H1 (cell line): ENCODE measurements around the gene PCGF3. TPM values are rescaled to one million over a fixed set of nuclear protein-coding genes. Genes with fewer than 3 reads are reported as not detected.

ENCODE experiments used
- CTCF ChIA-PET: fragments of 300-600 bp; sonication (Branson Sonifier 250); formaldehyde crosslinking; loops from one replicate; lab custom pipeline; 2021; ENCODE audit not compliant: partially characterized antibody; lab: Charles Lee
- POLR2A ChIA-PET: fragments of 300-600 bp; sonication (Branson Sonifier 250); formaldehyde crosslinking; loops from one replicate; lab custom pipeline; 2021; ENCODE audit warnings: inconsistent platforms; ENCODE audit not compliant: partially characterized antibody; lab: Charles Lee
- DNase-seq, 2 experiments: peaks; one replicate each; pipeline versions ENCODE4 v3.0.0 to v3.0.0-alpha.2; 2010 to 2022; ENCODE audit warnings: low spot score in 2 of 2, low read depth in 1 of 2, mixed read lengths in 1 of 2
- FAIRE-seq: peaks from 2 replicates; lab custom pipeline; 2011; peaks lifted over from hg19 to GRCh38; lab: Jason Lieb, UNC
- H2AFZ ChIP-seq: 2 replicates; pipeline ENCODE4 v1.8.1; 2012; ENCODE audit warnings: low read length, inconsistent platforms
- H2AK5ac ChIP-seq: 2 replicates; pipeline ENCODE4 v1.6.1; 2013; ENCODE audit warnings: low read depth, low read length
- H2BK120ac ChIP-seq: replicated peaks from 2 replicates; pipeline ENCODE3; 2013; ENCODE audit warnings: low read depth, low read length, inconsistent platforms
- H2BK12ac ChIP-seq: 2 replicates; pipeline ENCODE4 v1.6.1; 2013; ENCODE audit warnings: low read depth, low read length
- H2BK15ac ChIP-seq: 2 replicates; pipeline ENCODE4 v1.6.1; 2013; ENCODE audit warnings: low read length
- H2BK20ac ChIP-seq: 2 replicates; pipeline ENCODE4 v1.6.1; 2013; ENCODE audit warnings: low read length
- H2BK5ac ChIP-seq: 2 replicates; pipeline ENCODE4 v1.6.1; 2013; ENCODE audit warnings: low read depth, low read length
- H3K14ac ChIP-seq: 2 replicates; pipeline ENCODE4 v1.6.1; 2013; ENCODE audit warnings: inconsistent platforms; ENCODE audit not compliant: insufficient read length
- H3K18ac ChIP-seq: 2 replicates; pipeline ENCODE4 v1.6.1; 2013; ENCODE audit warnings: low read length; ENCODE audit errors: extremely low read depth
- H3K23ac ChIP-seq: 2 replicates; pipeline ENCODE4 v1.6.1; 2013; ENCODE audit warnings: inconsistent platforms; ENCODE audit not compliant: insufficient read length
- H3K23me2 ChIP-seq: 2 replicates; pipeline ENCODE4 v1.6.1; 2013; ENCODE audit warnings: low read depth, low read length
- H3K27ac ChIP-seq: 2 replicates; pipeline ENCODE4 v1.6.1; 2011; ENCODE audit warnings: low read depth, low read length, inconsistent platforms
- H3K27me3 ChIP-seq, 4 experiments: replicated peaks in 1 of 4; 1 replicate in 1 of 4; 2 replicates in 3 of 4; pipeline versions ENCODE4 v1.6.1 to v1.8.1; 2011 to 2013; ENCODE audit warnings: low read length in 3 of 4, mild to moderate bottlenecking in 3 of 4, inconsistent platforms in 2 of 4, mixed read lengths in 2 of 4, moderate library complexity in 1 of 4; ENCODE audit not compliant: control insufficient read depth in 3 of 4, insufficient read depth in 3 of 4; ENCODE audit errors: extremely low read depth in 1 of 4
- H3K36me3 ChIP-seq, 4 experiments: 2 replicates each; pipeline versions ENCODE4 v1.6.1 to v1.8.1; 2011 to 2013; ENCODE audit warnings: mild to moderate bottlenecking in 4 of 4, low read length in 3 of 4, moderate library complexity in 2 of 4, control low read depth in 1 of 4, inconsistent platforms in 1 of 4; ENCODE audit not compliant: insufficient read depth in 4 of 4, control insufficient read depth in 2 of 4
- H3K4ac ChIP-seq: replicated peaks from 2 replicates; pipeline ENCODE3; 2013; ENCODE audit warnings: low read length, low read depth, mixed read lengths, inconsistent platforms; ENCODE audit not compliant: insufficient read length
- H3K4me1 ChIP-seq, 4 experiments: replicated peaks in 1 of 4; 1 replicate in 1 of 4; 2 replicates in 3 of 4; pipeline versions ENCODE4 v1.6.1 to v1.8.1; 2011 to 2013; ENCODE audit warnings: low read length in 3 of 4, inconsistent platforms in 2 of 4, mixed read lengths in 1 of 4; ENCODE audit not compliant: insufficient read depth in 4 of 4, control insufficient read depth in 3 of 4
- H3K4me2 ChIP-seq, 2 experiments: 2 replicates each; pipeline versions ENCODE4 v1.6.1 to v1.8.1; 2011 to 2013; ENCODE audit warnings: low read depth in 2 of 2, low read length in 2 of 2, control low read depth in 1 of 2, inconsistent platforms in 1 of 2, mild to moderate bottlenecking in 1 of 2; ENCODE audit not compliant: insufficient read depth in 1 of 2
- H3K4me3 ChIP-seq, 4 experiments: fragments of 200-600, 300-600 bp in 1 of 4; sonication (generic), shearing (Covaris generic), sonication (Bioruptor Twin) in 1 of 4; 2 replicates each; pipeline versions ENCODE4 v1.5.1 to v1.8.1; 2011 to 2016; ENCODE audit warnings: low read length in 4 of 4, low read depth in 3 of 4, control low read depth in 2 of 4, inconsistent platforms in 2 of 4, mild to moderate bottlenecking in 2 of 4, mixed read lengths in 1 of 4, moderate library complexity in 1 of 4; ENCODE audit not compliant: insufficient read depth in 2 of 4; ENCODE audit errors: extremely low read depth in 1 of 4
- H3K56ac ChIP-seq: replicated peaks from 2 replicates; pipeline ENCODE3; 2013; ENCODE audit warnings: low read depth, mild to moderate bottlenecking, mixed read lengths, low read length, inconsistent platforms; ENCODE audit not compliant: insufficient read length
- H3K79me1 ChIP-seq: 2 replicates; pipeline ENCODE4 v1.6.1; 2013; ENCODE audit warnings: low read depth, low read length, control low read depth
- H3K79me2 ChIP-seq, 2 experiments: 2 replicates each; pipeline versions ENCODE4 v1.6.1 to v1.8.1; 2012 to 2013; ENCODE audit warnings: low read length in 2 of 2, mild to moderate bottlenecking in 2 of 2, inconsistent platforms in 1 of 2; ENCODE audit not compliant: insufficient read depth in 2 of 2, control insufficient read depth in 1 of 2
- H3K9ac ChIP-seq, 4 experiments: replicated peaks in 1 of 4; 1 replicate in 1 of 4; 2 replicates in 3 of 4; pipeline versions ENCODE4 v1.6.1 to v1.8.1; 2011 to 2013; ENCODE audit warnings: low read depth in 3 of 4, low read length in 3 of 4, control low read depth in 2 of 4, mild to moderate bottlenecking in 2 of 4, moderate library complexity in 2 of 4, inconsistent platforms in 1 of 4; ENCODE audit errors: extremely low read depth in 1 of 4
- H3K9me3 ChIP-seq, 2 experiments: 2 replicates each; pipeline versions ENCODE4 v1.6.1 to v1.8.1; 2012 to 2013; ENCODE audit warnings: mild to moderate bottlenecking in 2 of 2, moderate library complexity in 2 of 2, control low read depth in 1 of 2, inconsistent platforms in 1 of 2, low read depth in 1 of 2, low read length in 1 of 2, mixed read lengths in 1 of 2; ENCODE audit not compliant: insufficient read depth in 2 of 2
- H4K20me1 ChIP-seq, 2 experiments: replicated peaks in 1 of 2; 2 replicates each; pipeline versions ENCODE3 to v1.8.1; 2011 to 2013; ENCODE audit warnings: inconsistent platforms in 2 of 2, low read length in 2 of 2, mild to moderate bottlenecking in 1 of 2; ENCODE audit not compliant: insufficient read depth in 2 of 2, control insufficient read depth in 1 of 2
- H4K5ac ChIP-seq: 2 replicates; pipeline ENCODE4 v1.6.1; 2013; ENCODE audit warnings: low read length, low read depth, mixed read lengths, inconsistent platforms; ENCODE audit not compliant: insufficient read length
- H4K8ac ChIP-seq: 2 replicates; pipeline ENCODE4 v1.8.0; 2013; ENCODE audit warnings: mild to moderate bottlenecking, moderate library complexity, low read length, inconsistent platforms; ENCODE audit not compliant: insufficient read depth; ENCODE audit errors: extremely low read depth
- H4K91ac ChIP-seq: replicated peaks from 2 replicates; pipeline ENCODE3; 2013; ENCODE audit warnings: low read length, mixed read lengths, inconsistent platforms; ENCODE audit not compliant: insufficient read length
- CREB1 ChIP-seq: IDR thresholded peaks from 2 replicates; pipeline ENCODE4 v1.6.1; 2012; ENCODE audit warnings: inconsistent platforms
- EGR1 ChIP-seq: IDR thresholded peaks from 2 replicates; pipeline ENCODE4 v1.6.1; 2011; ENCODE audit warnings: low read depth, low read length, borderline replicate concordance
- JUND ChIP-seq: IDR thresholded peaks from 2 replicates; pipeline ENCODE4 v1.6.1; 2011; ENCODE audit warnings: mild to moderate bottlenecking, improper control_type of control experiment, low read length
- POU5F1 ChIP-seq: IDR thresholded peaks from 2 replicates; pipeline ENCODE4 v1.6.1; 2011; ENCODE audit warnings: low read depth, mild to moderate bottlenecking, low read length, moderate library complexity
- SP1 ChIP-seq: IDR thresholded peaks from 2 replicates; pipeline ENCODE4 v1.6.1; 2011; ENCODE audit warnings: low read depth, low read length
- SP4 ChIP-seq: IDR thresholded peaks from 2 replicates; pipeline ENCODE4 v1.6.1; 2012; ENCODE audit warnings: low read length, inconsistent platforms
- SUZ12 ChIP-seq: fragments of 200-600 bp; sonication (generic); IDR thresholded peaks from 2 replicates; pipeline ENCODE4 v1.6.1; 2012; ENCODE audit warnings: mild to moderate bottlenecking, inconsistent platforms, low read length, moderate library complexity, mixed read lengths
- WGBS, 2 experiments: shearing (Covaris generic) in 1 of 2; methylation state at CpG; one replicate each; pipeline versions ENCODE4 v1.1.6 to v1.1.7; 2013 to 2015; ENCODE audit warnings: low lambda C conversion rate in 2 of 2, mixed read lengths in 2 of 2, inconsistent platforms in 1 of 2, low coverage in 1 of 2, missing lambda C conversion rate in 1 of 2; ENCODE audit not compliant: insufficient replicate concordance in 2 of 2, insufficient coverage in 1 of 2, insufficient read length in 1 of 2; ENCODE audit errors: extremely low coverage in 1 of 2, missing lambda C conversion rate in 1 of 2; 5-methylcytosine and 5-hydroxymethylcytosine counted together
- polyA plus RNA-seq, 7 experiments: library from polyadenylated mRNA; depleted of rRNA in 3 of 7; stranded (reverse) in 5 of 7; unstranded in 2 of 7; fragments of >200 nt in 5 of 7; fragments of 200-250 nt in 2 of 7; gene quantifications; 1 replicate in 5 of 7; 2 replicates in 1 of 7; 4 replicates in 1 of 7; pipeline versions ENCODE4 v1.2.1 to v1.2.3, GENCODE V29; 2011 to 2013; ENCODE audit warnings: missing spikeins in 2 of 7, mixed read lengths in 2 of 7
- total RNA-seq: library from RNA; stranded (reverse); fragmentation: NEBNext Ultra II Directional; extraction: Animal tissue kit (Norgen Biotek cat#: 25700); gene quantifications from 2 replicates; pipeline ENCODE4 v1.2.1, GENCODE V29; 2021

Gene PCGF3
- total and polyA plus RNA-seq, 2 of the 8 experiments (the other 6 are each of a cell fraction or from before 2014, with no cell fraction given): 52.7 to 52.9 TPM

DNA sequence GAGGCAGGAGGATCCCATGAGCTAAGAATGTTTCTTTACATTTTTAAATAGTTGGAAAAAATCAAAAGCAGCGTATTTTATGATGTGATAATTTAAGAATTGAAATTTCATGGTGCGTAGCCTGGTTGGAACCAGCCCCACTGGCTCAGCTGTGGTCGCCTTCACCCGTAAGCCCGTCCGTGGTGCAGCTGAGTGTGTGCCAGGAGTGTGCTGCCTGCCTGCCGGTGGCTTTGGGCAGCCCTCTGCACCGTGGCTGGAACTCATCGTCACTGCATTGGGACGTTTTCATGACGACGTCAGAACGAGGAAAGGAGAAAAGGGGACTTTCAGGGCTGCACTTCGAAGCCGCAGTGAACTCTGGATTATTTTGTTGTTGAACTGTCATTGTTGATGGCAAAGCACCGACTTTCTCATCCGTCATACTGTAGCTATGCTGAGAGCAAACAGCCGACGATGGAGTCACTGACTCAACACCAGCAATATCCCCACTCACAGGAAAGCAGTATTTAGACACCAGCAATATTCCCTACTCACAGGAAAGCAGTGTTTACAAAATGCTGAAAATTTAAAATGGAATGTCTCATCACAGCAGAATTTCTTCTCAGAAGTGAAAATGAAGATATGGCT is 35.1 kb downstream of the PCGF3 start:
- Histone ChIP-seq H2BK12ac (no peak overlapping the region), H2AK5ac (no peak overlapping the region), H3K4me1 (no peaks in the 10 kb centered on the region), H4K8ac (no peak overlapping the region), H4K91ac (no peak overlapping the region), H3K18ac (no peak overlapping the region), H4K20me1 (peaks cover 9 to 17% of the 10 kb centered on the region in 2 experiments), H3K56ac (no peak overlapping the region), H3K79me2 (no peaks in the 10 kb centered on the region), H2BK5ac (no peak overlapping the region), H3K27me3 (no peaks in the 10 kb centered on the region), H3K4ac (no peak overlapping the region), H3K23me2 (no peaks in the 10 kb centered on the region), H2BK20ac (no peak overlapping the region), H3K4me2 (no peak overlapping the region), H3K23ac (no peak overlapping the region), H3K14ac (no peak overlapping the region), H2BK15ac (no peak overlapping the region), H2BK120ac (no peak overlapping the region), H4K5ac (no peak overlapping the region), H3K36me3 (peaks cover 2 to 28% (median 18%) of the 10 kb centered on the region in 4 experiments; a peak in 6 of 8 replicates), H3K79me1 (no peaks in the 10 kb centered on the region), H3K4me3 (no peak overlapping the region), H3K9me3 (no peaks in the 10 kb centered on the region; a peak in 1 of 4 replicates), H3K27ac (no peak overlapping the region), H2AFZ (no peak overlapping the region), H3K9ac (no peak overlapping the region)
- POLR2A ChIA-PET: no interaction called here
- CTCF ChIA-PET: interaction anchor here (0.6 to 3.4 kb wide), 12 partner anchors 13 to 517 kb away, joined by 3 to 30 read pairs (median 6); no protein-coding TSS in a partner anchor
- WGBS, 2 experiments: 97 to 100% methylated on average over 1 to 19 of the region's 19 CpGs
- DNase-seq (no peak), FAIRE-seq (no peak)
- no peak for TF ChIP-seq SUZ12
- no peak for TF ChIP-seq CREB1
- no peak for TF ChIP-seq POU5F1
- TF ChIP-seq SP1: no peak
- no peak for TF ChIP-seq JUND
- TF ChIP-seq SP4: no peak
- TF ChIP-seq EGR1: no peak
